Stimulated activated CD4-positive, alpha-beta T cell treated with anti-CD3 and anti-CD28 coated beads, Interleukin-15, amount 100 ng/mL, for 48 hours (primary cell): ENCODE measurements around the gene CYP2C18.
"Not testable (repeated sequence)": the region's sequence is repeated elsewhere in the genome, so short reads cannot be mapped to it uniquely, and the experiment has no call there.

Source experiments
- DNase-seq, 2 donors: peaks; one replicate each; pipeline ENCODE4 v3.0.0-alpha.2; 2020; ENCODE audit warnings: low read depth in 2 of 2

The CYP2C18 gene

GRCh38 chr10:94683214-94684054 is at the start of gene CYP2C18:
Gene CYP2C18, plus strand, starts transcription at chr10:94683729. Its CDS starts 91 bp downstream, at chr10:94683820.
- no peak for DNase-seq

GRCh38 chr10:94638097-94638496 is 45.4 kb upstream of the CYP2C18 start:
- not testable (repeated sequence) for DNase-seq

- no peak for DNase-seq
These were observed 43.6 kb upstream of the CYP2C18 start for GRCh38 chr10:94639902-94640301.

GRCh38 chr10:94640562-94640961 is 43.0 kb upstream of the CYP2C18 start:
- DNase-seq = no peak

GRCh38 chr10:94641480-94641879 is 42.0 kb upstream of the CYP2C18 start:
- DNase-seq = no peak

GRCh38 chr10:94644352-94644751 is 39.2 kb upstream of the CYP2C18 start:
- DNase-seq = no peak

- DNase-seq = no peak
These were observed 38.2 kb upstream of the CYP2C18 start for GRCh38 chr10:94645285-94645684.

- not testable (repeated sequence) for DNase-seq
These were observed 28.3 kb upstream of the CYP2C18 start for GRCh38 chr10:94655201-94655600.

- not testable (repeated sequence) for DNase-seq
These were observed 20.5 kb upstream of the CYP2C18 start for GRCh38 chr10:94663061-94663460.

- no peak for DNase-seq
These were observed 17.0 kb upstream of the CYP2C18 start for GRCh38 chr10:94666391-94667102.

- no peak for DNase-seq
These were observed 9.8 kb upstream of the CYP2C18 start for GRCh38 chr10:94673614-94674321.

GRCh38 chr10:94676496-94676895 is 7.0 kb upstream of the CYP2C18 start:
- no peak for DNase-seq

GRCh38 chr10:94677691-94678090 is 5.8 kb upstream of the CYP2C18 start:
- DNase-seq = no peak

GRCh38 chr10:94678475-94678874 is 5.1 kb upstream of the CYP2C18 start:
- no peak for DNase-seq

- DNase-seq = no peak
These were observed 3.0 kb upstream of the CYP2C18 start for GRCh38 chr10:94680544-94680943.

GRCh38 chr10:94682636-94683035 is 893 bp upstream of the CYP2C18 start:
- not testable (repeated sequence) for DNase-seq

GRCh38 chr10:94687625-94688248 is 4.2 kb downstream of the CYP2C18 start:
- no peak for DNase-seq

GRCh38 chr10:94706089-94706488 is 22.6 kb downstream of the CYP2C18 start:
- DNase-seq = no peak

- no peak for DNase-seq
These were observed 27.0 kb downstream of the CYP2C18 start for GRCh38 chr10:94710578-94710977.

- no peak for DNase-seq
These were observed 42.3 kb downstream of the CYP2C18 start for GRCh38 chr10:94725871-94726270.

GRCh38 chr10:94735197-94735596 is 51.7 kb downstream of the CYP2C18 start:
- no peak for DNase-seq

- no peak for DNase-seq
These were observed 55.1 kb downstream of the CYP2C18 start for GRCh38 chr10:94738588-94738987.
